AG09319 (cell line): ENCODE data around the gene PSD4.

Experiments used
- DNase-seq: peaks from one replicate; pipeline ENCODE4 v3.0.0-alpha.2; 2010; ENCODE audit warnings: low read depth; ENCODE audit errors: extremely low read depth
- TF ChIP-seq, protein P1 (sequence below): IDR thresholded peaks from 2 replicates; pipeline ENCODE4 v1.5.1; 2011; ENCODE audit warnings: low read depth, mild to moderate bottlenecking, inconsistent platforms, low read length, moderate library complexity

The PSD4 gene

DNA sequence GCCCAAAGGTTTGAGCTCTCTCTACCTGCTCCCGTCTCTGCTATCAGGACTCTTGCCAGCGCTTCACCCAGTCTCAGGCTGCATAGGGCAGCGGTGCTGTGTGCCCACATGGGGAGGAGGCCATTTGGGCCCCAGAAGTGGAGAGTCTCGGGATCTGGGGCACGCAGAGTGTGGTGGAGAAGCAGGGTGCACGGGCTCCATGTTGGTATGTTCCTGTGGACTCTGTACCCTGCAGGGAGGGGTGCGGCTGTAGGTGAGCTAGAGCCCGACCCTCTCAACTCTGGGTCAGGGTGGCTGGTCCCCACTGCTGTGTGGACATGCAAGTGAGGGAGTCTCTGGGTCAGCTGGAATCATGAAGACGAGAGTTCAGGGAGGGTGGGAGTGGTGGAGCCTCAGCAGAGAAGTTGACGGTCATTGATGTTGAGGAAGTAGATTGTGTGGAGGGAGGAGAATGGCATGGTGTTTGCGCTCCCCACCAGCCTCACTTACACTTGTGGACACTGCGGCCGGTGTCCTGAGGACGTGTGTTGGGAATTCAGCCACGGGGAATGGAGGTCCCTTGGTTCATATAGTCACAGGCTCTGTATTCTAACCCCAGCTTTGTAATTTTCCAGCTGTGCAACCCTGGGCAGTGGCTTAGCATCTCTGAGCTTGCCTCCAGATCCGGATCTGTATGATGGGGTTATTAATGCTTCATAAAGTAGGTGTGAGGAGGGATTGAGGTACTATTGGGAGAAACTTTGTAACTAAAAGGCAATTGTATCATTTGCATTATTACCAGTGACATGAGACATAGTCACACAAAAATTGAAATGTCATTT is 840 bp upstream of the PSD4 start:
- DNase-seq: no peak
- TF ChIP-seq, protein P1, sequence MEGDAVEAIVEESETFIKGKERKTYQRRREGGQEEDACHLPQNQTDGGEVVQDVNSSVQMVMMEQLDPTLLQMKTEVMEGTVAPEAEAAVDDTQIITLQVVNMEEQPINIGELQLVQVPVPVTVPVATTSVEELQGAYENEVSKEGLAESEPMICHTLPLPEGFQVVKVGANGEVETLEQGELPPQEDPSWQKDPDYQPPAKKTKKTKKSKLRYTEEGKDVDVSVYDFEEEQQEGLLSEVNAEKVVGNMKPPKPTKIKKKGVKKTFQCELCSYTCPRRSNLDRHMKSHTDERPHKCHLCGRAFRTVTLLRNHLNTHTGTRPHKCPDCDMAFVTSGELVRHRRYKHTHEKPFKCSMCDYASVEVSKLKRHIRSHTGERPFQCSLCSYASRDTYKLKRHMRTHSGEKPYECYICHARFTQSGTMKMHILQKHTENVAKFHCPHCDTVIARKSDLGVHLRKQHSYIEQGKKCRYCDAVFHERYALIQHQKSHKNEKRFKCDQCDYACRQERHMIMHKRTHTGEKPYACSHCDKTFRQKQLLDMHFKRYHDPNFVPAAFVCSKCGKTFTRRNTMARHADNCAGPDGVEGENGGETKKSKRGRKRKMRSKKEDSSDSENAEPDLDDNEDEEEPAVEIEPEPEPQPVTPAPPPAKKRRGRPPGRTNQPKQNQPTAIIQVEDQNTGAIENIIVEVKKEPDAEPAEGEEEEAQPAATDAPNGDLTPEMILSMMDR: no peak

DNA sequence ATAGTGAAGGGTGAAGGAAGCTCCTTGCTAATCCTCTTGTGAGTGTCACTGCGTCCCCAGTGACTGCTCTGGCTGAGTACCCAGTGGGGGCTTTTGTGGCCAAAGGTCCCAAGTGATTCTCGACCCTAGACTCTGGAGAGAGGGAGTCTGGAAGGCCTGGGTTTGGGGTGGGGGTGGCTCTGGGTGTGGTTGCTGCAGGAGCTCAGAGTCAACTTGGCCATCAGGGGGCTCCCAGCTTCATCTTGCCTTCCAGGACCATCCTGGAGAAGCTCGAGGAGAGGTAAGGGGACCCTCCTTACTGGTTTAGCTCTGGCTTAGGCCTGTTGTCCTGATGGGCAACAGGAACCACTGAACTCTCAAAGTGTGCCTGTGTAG is 592 bp downstream of the PSD4 start:
- TF ChIP-seq, protein P1: no peak
- DNase-seq: no peak

DNA sequence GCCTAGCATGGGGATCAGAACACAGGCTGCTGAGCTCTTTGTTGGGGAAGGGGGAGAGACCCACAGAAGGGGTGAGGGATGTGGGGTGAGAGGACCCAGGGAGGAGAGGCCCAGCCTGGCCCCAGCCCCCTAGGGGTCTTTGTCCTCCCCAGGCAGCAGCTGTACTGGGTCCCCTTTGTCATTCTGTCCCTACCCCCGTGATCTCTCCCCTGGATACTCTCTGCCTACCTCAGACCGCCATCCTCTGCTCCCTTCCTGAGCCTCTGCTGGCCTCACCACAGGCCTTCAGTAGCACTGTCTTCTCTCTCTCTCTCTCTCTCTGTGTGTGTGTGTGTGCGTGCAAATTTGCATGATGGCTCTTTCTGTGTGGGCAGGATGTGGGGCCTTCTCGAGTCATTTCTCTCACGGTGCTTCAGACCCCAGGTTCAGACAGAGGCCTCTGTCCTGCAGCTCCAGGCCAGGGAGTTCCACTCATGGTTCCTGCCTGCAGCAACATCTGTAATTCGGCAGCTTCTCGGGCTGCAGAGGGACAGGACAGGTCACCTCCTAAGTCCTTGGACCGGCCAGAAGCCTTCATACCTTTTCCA is 1.4 kb downstream of the PSD4 start:
- DNase-seq: no peak
- TF ChIP-seq, protein P1: no peak

DNA sequence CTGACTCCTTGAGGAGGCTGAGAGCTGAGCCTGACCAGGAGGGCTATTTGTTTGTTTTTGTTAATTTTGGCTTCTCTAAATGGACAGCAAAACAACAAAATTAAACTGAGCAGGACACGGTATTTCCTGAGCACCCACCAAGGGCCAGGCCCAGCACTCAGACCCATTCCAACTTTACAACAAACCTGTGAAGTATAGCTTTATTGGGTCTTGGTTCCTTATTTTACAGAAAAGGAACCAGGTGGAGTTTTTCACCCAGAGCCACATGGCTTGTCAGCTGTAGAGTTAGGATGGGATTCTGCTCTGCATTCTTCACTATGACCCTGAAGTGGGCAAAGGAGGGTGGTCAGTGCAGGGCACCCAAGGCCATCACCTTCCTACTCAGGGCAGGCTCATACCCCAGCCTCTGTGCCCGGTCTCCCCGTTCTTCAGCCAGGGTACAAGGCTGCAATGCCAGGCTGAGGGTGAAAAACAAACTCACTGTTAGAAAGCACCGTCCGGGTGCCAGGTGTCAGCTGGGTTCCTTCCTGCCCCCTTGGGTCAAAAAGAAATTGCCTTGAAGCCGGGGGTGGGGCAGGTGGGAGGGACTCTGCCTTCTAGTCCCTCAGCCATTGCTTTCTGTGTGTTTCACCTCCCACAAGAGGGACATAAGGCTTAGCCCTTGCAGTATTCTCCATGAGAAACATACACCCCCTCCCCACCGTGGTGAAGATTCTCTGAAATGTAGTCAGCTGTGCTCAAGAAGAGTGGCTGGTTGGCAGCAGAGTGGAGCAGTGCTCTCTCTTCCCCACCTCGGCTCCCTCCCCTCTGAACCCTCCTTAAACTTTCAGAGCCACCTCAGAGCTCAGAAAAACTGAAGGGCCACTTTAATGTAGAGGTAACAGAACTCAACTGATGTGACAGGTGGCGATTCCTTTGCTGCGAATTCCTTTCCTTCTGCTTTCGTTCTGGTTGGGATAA is 2.2 kb downstream of the PSD4 start:
- TF ChIP-seq, protein P1: no peak
- DNase-seq: no peak

DNA sequence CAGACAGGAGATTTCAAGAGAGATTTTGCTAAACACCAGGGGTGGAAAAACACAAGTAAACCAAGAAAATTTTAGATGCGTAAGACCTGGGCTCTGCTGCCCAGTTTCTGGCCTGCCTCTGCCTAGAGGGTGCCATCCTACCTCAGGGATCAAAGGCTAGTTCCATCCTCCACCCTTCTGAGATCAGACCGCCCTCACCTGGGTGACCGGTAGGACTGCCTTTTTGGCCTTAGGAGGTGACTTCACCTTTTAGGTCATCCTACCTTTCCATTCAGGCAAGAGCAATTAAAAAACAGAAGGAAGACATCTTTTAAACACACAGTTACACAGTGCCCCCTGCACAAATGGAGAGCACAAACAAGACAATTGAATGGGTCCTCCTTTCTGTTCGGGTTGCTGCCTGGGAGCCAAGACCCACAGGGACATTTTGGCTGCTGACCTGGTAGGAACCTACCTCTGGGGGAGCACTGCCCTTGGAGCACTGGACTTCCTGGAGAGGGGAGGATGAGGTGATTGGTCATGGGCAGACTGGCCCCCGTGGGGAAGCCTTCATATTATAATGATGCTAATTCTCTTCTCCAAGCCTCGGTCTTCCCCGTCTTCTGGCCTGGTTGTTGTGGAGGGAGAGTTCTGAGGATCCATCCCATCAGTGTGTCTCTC is 3.1 kb downstream of the PSD4 start:
- TF ChIP-seq, protein P1: no peak
- no peak for DNase-seq

DNA sequence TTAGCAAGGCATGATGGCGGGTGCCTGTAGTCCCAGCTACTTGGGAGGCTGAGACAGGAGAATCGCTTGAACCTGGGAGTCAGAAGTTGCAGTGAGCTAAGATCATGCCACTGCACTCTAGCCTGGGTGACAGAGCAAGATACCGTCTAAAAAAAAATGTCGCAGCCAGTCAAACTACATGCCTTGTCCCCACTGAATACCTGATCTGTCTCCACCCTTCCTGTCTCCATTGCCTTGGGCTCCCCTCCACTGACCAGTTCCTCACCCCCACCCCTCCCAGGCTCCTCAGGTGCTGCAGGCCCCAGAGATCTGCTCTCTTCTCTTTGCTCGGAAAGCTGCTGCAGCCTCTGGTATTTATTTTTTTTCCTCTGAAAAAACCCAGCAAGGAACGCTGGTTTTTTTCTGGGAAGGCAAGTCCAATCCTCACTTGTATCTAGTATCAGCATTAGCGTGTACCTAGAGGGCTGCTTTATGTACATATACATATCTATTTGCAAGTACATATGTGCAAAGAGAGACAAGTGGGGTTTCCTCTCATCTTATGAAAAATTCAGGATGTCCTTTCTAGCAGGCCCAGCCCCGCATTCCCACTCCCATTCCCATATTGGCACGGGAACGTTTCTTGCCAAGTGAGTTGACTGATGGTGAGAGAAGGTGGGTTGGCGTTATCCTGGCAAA is 4.4 kb downstream of the PSD4 start:
- TF ChIP-seq, protein P1: no peak
- DNase-seq: no peak
